Right ventricle myocardium superior (tissue), 1 donor: ENCODE measurements around the gene DPP6. TPM values are rescaled to one million over a fixed set of nuclear protein-coding genes. Genes with fewer than 3 reads are reported as not detected.

Experiments used
- ATAC-seq: fragments of 200-7000 bp; cut with Tn5 transposase; one replicate; pipeline ENCODE4 v1.9.1; 2020; ENCODE audit warnings: mild to moderate bottlenecking; ENCODE audit not compliant: poor library complexity
- DNase-seq: peaks from one replicate; pipeline ENCODE4 v3.0.0-alpha.2; 2020
- intact Hi-C: fragments of 100-400 bp; cut with DNase I; formaldehyde crosslinking; loops from one replicate; pipeline ENCODE4 v1.11.2; 2022
- total RNA-seq: library from RNA; stranded (reverse); fragmentation: NEBNext Ultra II Directional; extraction: Animal tissue kit (Norgen Biotek cat#: 25700); gene quantifications from one replicate; pipeline ENCODE4 v1.2.1, GENCODE V29; 2021
- donor health status: DM: no; HTN: yes; CAD: no; lungs with severe emphysema.

Gene DPP6
- total RNA-seq, 1 donor from 2014 or later: 0.19 TPM

DNA sequence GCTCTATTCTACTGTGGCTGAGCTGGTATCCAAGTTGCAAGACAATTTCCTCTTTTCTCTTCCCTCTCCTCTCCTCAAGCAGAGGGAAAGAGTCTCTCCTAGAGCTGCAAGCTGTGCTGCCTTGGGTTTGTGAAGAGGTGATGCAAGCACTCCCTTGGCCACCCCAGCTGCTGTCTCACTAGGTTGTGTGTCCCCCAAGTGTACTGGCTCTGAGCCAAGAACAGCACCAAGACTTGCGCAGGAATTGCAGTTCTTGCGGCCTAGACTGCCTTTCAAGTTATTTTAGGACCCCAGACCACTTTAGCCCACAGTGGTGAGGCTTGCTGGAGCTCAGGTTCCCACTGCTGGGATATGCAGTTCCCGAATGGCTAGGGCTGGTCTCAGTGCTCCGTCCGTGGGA lies 411.6 kb downstream of the DPP6 start:
- ATAC-seq (no peak), DNase-seq (no peak)
- intact Hi-C loops: no loop called here

GRCh38 chr7:154469652-154470051 lies 417.5 kb downstream of the DPP6 start:
- no peak for DNase-seq
- no peak for ATAC-seq
- intact Hi-C loops: no loop called here

DNA sequence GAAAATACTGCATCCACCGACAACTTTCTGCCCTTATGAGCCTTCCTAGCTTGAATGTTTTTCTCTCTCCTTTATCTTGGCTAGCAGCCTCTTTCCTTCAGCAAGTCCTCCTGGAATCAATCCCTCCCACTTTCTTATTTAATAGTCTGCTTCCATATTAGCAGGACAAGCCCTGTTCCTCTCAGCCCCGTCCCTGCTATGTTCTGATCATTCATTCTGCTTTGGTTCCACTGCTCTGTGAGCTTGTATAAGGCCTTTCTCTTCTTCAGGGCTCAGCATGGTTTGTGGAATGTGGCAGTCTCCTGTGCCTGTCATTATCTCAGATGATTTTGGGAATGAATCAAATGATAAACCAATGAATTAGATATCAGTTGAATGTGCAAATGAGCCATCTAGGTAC lies 420.1 kb downstream of the DPP6 start:
- DNase-seq: no peak
- intact Hi-C loops: no loop called here
- ATAC-seq: no peak

GRCh38 chr7:154473360-154473759 lies 421.2 kb downstream of the DPP6 start:
- no peak for DNase-seq
- intact Hi-C loops: no loop called here
- ATAC-seq: no peak

DNA sequence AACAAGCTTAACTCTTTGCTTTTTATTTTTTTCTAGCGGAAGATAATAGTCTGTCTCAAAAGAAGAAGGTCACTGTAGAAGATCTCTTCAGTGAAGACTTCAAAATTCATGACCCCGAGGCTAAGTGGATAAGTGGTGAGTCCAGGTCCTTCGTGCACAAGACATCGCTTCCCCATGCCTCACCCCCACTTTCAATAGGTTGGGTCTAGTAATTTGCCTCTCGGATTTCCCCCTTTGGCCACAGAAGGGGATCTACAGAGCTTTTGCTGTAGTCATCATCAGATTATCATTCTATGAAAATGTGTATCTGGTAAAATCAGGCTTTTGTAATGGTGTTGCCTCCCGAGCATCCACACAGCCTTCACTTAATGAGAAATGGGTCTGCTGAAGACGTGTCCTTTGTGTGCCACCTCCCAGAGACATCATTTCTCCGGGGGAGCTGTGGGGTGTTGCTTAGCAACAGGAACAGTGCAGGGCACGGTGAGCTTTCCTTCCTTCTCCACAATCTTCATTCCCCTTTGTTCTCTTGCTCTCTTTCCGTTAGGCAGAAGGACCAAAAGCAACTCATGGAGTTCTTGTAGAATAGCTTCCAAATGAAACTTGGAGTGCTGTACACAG lies 422.8 kb downstream of the DPP6 start:
- intact Hi-C loops: no loop called here
- DNase-seq: no peak
- ATAC-seq: no peak

- no peak for DNase-seq
- intact Hi-C loops: no loop called here
- no peak for ATAC-seq
Observed at GRCh38 chr7:154475864-154476263, 423.7 kb downstream of the DPP6 start.

DNA sequence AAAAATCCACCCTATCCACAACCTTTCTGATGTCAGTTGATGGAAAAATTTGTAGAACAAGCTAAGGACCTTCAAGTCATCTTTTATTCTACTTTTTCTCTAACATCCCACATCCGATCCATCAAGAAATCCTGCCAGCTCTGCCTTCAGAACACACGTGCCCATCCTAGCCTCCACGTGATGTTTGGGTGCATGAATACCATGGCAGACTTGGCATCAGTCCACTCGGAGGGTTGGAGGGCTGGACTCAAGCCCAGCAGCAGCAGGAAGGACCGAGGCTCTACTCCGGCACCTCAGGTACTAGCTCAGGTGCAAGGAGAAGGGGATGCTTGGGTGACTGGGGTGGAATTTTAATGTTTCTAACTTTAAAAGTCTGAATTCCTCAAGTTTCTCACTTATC lies 428.6 kb downstream of the DPP6 start:
- no peak for DNase-seq
- intact Hi-C loops: no loop called here
- ATAC-seq: no peak

DNA sequence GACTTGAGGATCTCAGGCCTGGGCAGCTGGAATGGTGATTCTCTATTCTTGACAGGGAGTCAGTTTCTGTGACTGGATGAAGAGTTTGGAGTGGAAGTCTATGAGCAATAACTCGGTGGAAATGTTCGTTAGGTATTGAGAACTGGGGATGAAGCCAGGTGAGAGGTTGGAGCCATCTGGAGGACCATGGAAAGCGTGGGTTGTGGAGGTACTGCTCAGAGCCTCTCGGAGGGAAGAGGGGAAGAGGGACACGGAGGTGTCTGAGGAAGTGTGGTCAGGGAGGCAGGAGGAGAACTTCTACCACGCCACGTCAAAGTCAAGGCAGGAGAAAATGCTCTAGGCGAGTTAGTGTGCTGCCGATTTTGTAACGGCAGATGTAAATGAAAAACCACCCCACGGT lies 430.7 kb downstream of the DPP6 start:
- DNase-seq: no peak
- intact Hi-C loops: no loop called here
- no peak for ATAC-seq

DNA sequence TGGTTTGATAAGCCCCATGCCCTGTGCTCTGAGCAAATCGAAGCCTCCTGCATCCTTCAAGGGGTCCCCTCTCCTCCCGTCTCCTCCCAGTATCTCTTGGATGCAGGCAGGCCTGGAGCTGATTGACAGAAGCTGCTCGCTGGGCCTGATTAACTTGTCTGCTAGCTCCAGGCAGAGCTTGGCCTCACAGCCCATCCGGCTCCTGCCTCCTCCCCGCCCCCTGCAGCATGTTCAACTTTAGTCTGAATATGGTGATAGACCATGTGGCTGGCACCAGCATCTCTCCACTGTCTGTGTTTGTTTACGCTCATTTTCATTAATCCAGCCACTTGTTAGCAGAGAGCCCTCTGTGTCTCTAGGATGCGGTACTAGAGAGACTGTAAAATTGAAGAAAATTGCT lies 432.2 kb downstream of the DPP6 start:
- no peak for ATAC-seq
- intact Hi-C loops: no loop called here
- DNase-seq: no peak

DNA sequence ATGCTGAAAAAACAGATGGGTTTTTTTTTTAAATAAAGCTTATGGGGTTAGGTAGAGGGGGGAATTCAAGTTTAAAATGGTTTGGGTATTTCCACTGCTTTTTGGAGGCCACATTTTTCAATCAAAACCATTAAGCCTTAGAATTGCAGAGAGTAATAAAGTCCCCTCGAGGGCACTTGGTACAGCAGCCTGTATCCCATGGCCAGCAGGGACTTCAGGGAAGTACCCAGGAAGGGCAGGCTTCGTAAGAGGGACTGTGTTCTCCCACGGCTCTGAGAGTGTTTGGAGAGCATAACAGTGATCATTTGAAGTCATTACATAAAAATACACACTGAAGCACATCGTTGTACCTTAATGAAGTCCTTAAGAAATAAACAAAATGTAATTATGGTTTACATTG lies 432.7 kb downstream of the DPP6 start:
- intact Hi-C loops: no loop called here
- no peak for DNase-seq
- ATAC-seq: no peak

DNA sequence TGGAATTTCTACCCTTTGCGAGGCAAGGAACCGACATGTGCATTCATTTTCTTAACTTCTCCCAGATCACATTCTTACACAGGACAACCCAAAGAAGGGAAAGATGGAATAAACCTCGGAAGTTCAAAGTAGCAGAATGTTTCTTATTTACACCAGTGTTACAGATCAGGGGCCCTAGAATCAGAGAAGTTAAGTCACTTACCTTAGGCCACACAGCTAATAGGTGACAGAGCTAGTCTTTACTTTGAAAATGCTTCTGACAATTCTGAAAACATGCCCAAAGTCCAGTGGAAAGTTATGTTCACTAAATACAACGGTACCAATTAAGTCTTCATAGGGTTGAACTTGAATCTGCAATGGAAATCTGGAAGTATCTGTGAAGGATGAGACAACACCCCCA lies 437.7 kb downstream of the DPP6 start:
- intact Hi-C loops: no loop called here
- ATAC-seq: no peak
- no peak for DNase-seq

- intact Hi-C loops: no loop called here
- no peak for DNase-seq
- no peak for ATAC-seq
Observed at GRCh38 chr7:154493594-154493993, 441.4 kb downstream of the DPP6 start.

- ATAC-seq (no peak), DNase-seq (no peak)
- intact Hi-C loops: no loop called here
Observed at GRCh38 chr7:154497751-154498150, 445.6 kb downstream of the DPP6 start.

DNA sequence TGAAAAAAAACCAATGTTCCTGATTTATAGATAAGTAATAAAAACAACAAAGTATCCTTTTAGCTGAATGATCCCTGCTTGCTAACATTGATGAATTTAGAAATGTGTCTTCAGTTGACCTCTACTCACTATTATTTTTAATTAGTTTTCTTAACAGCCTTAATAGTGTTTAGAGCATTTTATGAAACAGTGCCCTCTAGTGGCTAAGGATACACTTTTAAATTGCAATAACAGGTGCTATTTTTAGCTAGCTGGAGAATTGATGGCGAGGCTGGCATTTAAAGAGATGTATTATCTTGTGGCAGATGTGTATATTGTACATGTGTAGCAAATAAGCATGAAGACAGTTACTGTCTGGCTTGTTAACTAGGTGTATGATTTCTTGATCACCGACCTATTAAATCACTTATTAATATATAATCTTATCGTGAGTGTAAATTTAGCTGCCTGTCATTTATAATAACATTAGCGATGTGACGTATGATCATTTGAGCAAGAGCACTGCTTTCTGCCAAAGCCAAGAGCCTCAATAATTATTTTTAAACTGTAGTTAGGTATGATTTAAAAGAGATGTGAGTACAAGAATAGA lies 451.9 kb downstream of the DPP6 start:
- no peak for DNase-seq
- intact Hi-C loops: no loop called here
- peak; percentile 27 for ATAC-seq

DNA sequence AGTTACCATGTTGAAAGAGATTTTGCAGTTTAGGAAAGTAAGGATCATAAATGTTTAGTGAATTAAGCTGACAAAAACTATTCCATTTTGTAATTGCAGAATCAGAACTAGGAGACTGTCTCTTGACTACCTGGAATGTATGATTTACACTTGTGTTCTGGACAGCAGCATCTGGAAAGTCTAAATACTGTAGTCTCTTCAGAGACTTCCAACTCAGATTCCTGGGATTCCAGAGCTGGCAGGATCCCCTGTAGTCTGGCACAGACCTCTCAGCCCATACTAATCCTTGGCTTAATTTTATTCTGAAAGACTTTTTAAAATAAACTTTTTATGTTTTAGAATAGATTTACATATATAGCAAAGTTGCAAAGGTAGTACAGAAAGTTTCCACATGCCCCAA lies 452.7 kb downstream of the DPP6 start:
- DNase-seq (no peak), ATAC-seq (no peak)
- intact Hi-C loops: no loop called here

DNA sequence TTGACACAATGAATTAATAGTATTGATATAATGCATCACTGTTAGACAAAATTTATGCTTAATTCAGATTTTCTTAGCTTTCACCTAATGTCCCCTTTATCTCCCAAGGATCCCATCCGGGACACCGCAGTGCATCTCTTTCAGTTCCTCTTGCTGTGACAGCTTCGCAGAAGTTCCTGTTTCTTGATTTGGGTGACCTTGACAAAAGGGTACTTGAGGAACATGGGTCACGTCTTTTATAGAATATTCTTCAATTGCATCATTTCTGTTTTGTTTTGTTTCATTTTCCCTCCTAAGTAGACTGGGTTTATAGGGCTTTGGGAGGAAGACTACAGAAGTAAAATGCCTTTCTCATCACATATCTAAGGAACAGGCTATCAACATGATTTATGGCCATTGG lies 453.2 kb downstream of the DPP6 start:
- intact Hi-C loops: no loop called here
- ATAC-seq (no peak), DNase-seq (no peak)

DNA sequence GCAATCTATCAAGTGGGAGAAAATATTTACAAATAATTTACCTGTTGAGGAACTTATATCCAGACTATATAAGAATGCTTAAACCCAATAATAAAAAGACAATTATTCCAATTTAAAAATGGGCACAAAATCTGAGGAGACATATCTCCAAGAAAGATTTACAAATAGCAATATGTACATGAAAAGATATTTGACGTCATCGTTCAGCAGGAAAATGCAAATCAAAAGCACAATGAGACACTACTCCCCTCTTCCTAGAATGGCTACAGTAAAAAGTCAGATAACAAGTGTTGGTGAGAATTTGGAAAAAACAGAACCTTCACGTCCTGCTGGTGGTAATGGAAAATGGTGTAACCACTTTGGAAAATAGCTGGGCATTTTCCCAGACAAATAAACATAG lies 457.0 kb downstream of the DPP6 start:
- intact Hi-C loops: no loop called here
- no peak for DNase-seq
- ATAC-seq: no peak

DNA sequence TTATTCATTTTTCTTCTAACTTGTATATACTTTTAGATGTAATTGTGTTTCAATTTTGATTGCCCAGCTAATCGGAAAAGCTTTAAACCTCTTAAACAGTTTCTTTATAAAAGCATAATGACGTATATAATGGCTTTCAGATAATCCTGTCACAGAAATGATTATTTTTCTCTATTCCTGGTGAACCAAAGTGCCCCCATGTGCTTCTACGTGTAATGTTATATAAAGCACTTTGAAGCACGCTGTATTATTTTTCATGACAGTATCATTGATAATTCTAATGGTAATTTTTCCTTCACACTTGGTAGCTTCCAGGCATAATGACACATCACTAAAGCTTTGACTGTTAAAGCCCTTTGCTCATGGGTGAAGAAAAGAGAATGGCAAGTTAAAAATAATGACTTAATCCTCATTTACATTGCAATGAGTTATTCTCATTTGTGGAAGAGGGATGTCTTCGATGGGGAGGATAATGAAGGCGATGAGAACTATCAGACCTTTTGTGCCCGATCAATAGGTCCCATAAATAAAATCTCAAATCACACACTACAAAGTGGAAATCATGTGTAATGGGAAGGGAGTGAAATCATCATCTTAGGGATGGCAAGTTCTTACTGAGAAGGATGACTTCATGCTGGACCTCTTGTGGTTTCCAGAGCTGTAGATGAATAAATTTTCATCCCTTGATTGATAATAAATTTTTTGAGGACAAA lies 460.1 kb downstream of the DPP6 start:
- no peak for DNase-seq
- ATAC-seq: no peak
- intact Hi-C loops: no loop called here

GRCh38 chr7:154517768-154518167 lies 465.6 kb downstream of the DPP6 start:
- intact Hi-C loops: no loop called here
- no peak for DNase-seq
- ATAC-seq: no peak

DNA sequence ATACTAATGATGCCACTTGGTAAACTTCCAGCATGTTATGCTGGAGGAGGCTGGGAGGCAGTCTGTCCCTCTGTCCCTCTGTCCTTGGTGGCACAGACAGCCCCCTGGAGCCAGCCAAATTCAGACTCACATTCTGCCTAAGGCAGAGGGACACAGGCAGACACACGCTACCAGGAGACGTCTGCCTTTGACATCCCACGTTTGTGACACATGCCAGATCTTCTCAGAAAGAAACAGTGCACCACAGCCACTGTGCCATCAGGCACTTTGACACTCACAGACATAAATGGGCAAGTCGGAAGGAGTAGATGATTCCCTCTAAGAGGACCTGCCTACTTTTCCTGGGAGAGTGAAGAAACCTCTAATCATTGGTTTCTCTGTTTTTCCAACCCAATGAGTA lies 467.0 kb downstream of the DPP6 start:
- intact Hi-C loops: no loop called here
- DNase-seq (no peak), ATAC-seq (no peak)

GRCh38 chr7:154530136-154530535 lies 477.9 kb downstream of the DPP6 start:
- no peak for ATAC-seq
- intact Hi-C loops: no loop called here
- DNase-seq: no peak
